ENCODE data around the gene MAPKAPK5. TPM values are rescaled to one million over a fixed set of nuclear protein-coding genes. Genes with fewer than 3 reads are reported as not detected.
A peak's percentile ranks its signal among the peaks of the same experiment; 100 is the strongest.
"Not testable (repeated sequence)": the region's sequence is repeated elsewhere in the genome, so short reads cannot be mapped to it uniquely, and the experiment has no call there.

The MAPKAPK5 gene
- total RNA-seq, 1 experiment from 2014 or later = 78.2 TPM

- Histone ChIP-seq H3K9me3 (ENCODE audit: low read length) (no peaks in the 10 kb centered on the region), H3K36me3 (ENCODE audit: low read depth, low read length) (no peaks in the 10 kb centered on the region), H3K9me2 (replicated peaks; ENCODE audit: low read length) (no peaks in the 10 kb centered on the region), H3K4me1 (ENCODE audit: insufficient read depth, low read length) (peaks cover 13% of the 10 kb centered on the region), H3F3A (ENCODE audit: low read length, unreplicated experiment) (no peaks in the 10 kb centered on the region), H4K20me1 (ENCODE audit: low read length) (no peaks in the 10 kb centered on the region), H3K27me3 (ENCODE audit: low read length) (0 out of 2 replicates have a peak, but pooled peaks cover 9% of the 10 kb centered on the region), H3K27ac (ENCODE audit: low read length) (no peak overlapping the region), H3K4me3 (ENCODE audit: low read length) (no peak overlapping the region), H3K4me2 (ENCODE audit: low read length) (no peak overlapping the region), H3K9ac (ENCODE audit: low read length) (no peak overlapping the region), H2AFZ (ENCODE audit: low read length) (no peak overlapping the region), H3K79me2 (ENCODE audit: low read length) (no peaks in the 10 kb centered on the region)
- ChIA-PET POLR2A (ENCODE audit: unreplicated experiment) (no interaction called here), CTCF (no interaction called here)
- DNase-seq (no peak), ATAC-seq (no peak)
- no peak for TF ChIP-seq CTCF (conservative IDR thresholded peaks at IDR 0.05; ENCODE audit: low read depth, low read length)
- TF ChIP-seq EZH2phosphoT487 (IDR thresholded peaks at IDR 0.05; ENCODE audit: borderline replicate concordance, low read length) = no peak
- no peak for TF ChIP-seq EZH2 (IDR thresholded peaks at IDR 0.05; ENCODE audit: low read length, unreplicated experiment)
- intact Hi-C loops (cut with micrococcal nuclease) = no loop called here
- BruUV-seq (replicated peaks) = no TSS peak
Measured at GRCh38 chr12:111822886-111823285, 19.1 kb upstream of the MAPKAPK5 start.

- Histone ChIP-seq H3K9me3 (ENCODE audit: low read length) (no peaks in the 10 kb centered on the region), H4K20me1 (ENCODE audit: low read length) (no peaks in the 10 kb centered on the region), H3F3A (ENCODE audit: low read length, unreplicated experiment) (no peaks in the 10 kb centered on the region), H3K4me2 (ENCODE audit: low read length) (no peak overlapping the region), H3K4me1 (ENCODE audit: insufficient read depth, low read length) (peaks cover 13% of the 10 kb centered on the region), H3K27ac (ENCODE audit: low read length) (no peak overlapping the region), H3K27me3 (ENCODE audit: low read length) (0 out of 2 replicates have a peak, but pooled peaks cover 9% of the 10 kb centered on the region), H2AFZ (ENCODE audit: low read length) (no peak overlapping the region), H3K9me2 (replicated peaks; ENCODE audit: low read length) (no peaks in the 10 kb centered on the region), H3K4me3 (ENCODE audit: low read length) (no peak overlapping the region), H3K9ac (ENCODE audit: low read length) (no peak overlapping the region), H3K79me2 (ENCODE audit: low read length) (no peaks in the 10 kb centered on the region), H3K36me3 (ENCODE audit: low read depth, low read length) (no peaks in the 10 kb centered on the region)
- ATAC-seq (no peak), DNase-seq (no peak)
- intact Hi-C loops (cut with micrococcal nuclease) = loop anchor here (2.0 kb wide), 1 partner anchor 119 kb away; no protein-coding TSS in a partner anchor
- BruUV-seq (replicated peaks) = no TSS peak
- TF ChIP-seq EZH2 (IDR thresholded peaks at IDR 0.05; ENCODE audit: low read length, unreplicated experiment) = no peak
- TF ChIP-seq EZH2phosphoT487 (IDR thresholded peaks at IDR 0.05; ENCODE audit: borderline replicate concordance, low read length) = no peak
- no peak for TF ChIP-seq CTCF (conservative IDR thresholded peaks at IDR 0.05; ENCODE audit: low read depth, low read length)
- ChIA-PET CTCF (interaction anchor here (0.7 kb wide), 1 partner anchor 28 kb away, joined by 5 read pairs; no protein-coding TSS in a partner anchor), POLR2A (ENCODE audit: unreplicated experiment) (no interaction called here)
Measured at GRCh38 chr12:111823891-111824290, 18.1 kb upstream of the MAPKAPK5 start.

DNA sequence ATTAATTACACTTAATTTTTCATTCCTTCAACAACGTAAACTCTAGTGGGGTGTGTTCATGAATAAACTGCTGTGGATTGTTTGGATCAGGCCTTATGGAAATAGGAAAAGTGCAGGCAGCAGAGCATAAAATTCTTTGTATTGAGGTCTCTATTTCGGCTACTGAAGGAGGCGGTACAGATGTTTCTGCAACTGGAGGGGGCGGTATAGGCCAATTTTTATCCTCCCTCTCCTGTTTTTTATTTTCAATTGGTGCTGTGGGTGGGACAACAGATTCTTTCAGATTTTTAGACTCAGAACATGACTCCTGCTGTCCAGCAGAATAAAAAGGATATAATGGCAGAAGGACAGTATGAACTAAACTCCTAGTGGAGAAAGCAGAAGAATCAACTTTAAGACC lies 17.7 kb upstream of the MAPKAPK5 start:
- H3K9me2 ChIP-seq (replicated peaks; ENCODE audit: low read length); CTCF ChIA-PET; H3K27ac ChIP-seq (ENCODE audit: low read length); H3K36me3 ChIP-seq (ENCODE audit: low read depth, low read length); H3K79me2 ChIP-seq (ENCODE audit: low read length); H3K4me3 ChIP-seq (ENCODE audit: low read length); H3K9me3 ChIP-seq (ENCODE audit: low read length); BruUV-seq (replicated peaks); H3K4me2 ChIP-seq (ENCODE audit: low read length); POLR2A ChIA-PET (ENCODE audit: unreplicated experiment); H3K9ac ChIP-seq (ENCODE audit: low read length); H3K4me1 ChIP-seq (ENCODE audit: insufficient read depth, low read length); H2AFZ ChIP-seq (ENCODE audit: low read length); H3F3A ChIP-seq (ENCODE audit: low read length, unreplicated experiment); H4K20me1 ChIP-seq (ENCODE audit: low read length); H3K27me3 ChIP-seq (ENCODE audit: low read length): not testable (repeated sequence)
- ATAC-seq (peak; percentile 21; the same call in 1 of the 2 replicates), DNase-seq (peak; percentile 18)
- peak; percentile 60 for TF ChIP-seq CTCF (conservative IDR thresholded peaks at IDR 0.05; ENCODE audit: low read depth, low read length)
- intact Hi-C loops (cut with micrococcal nuclease) = loop anchor here (2.0 kb wide), 1 partner anchor 118 kb away; no protein-coding TSS in a partner anchor
